AG09309 (cell line): Measurements from ENCODE around the gene ZC3H18.

ENCODE experiments used
- DNase-seq: peaks from one replicate; pipeline ENCODE4 v3.0.0-alpha.2; 2010; ENCODE audit warnings: low read depth
- H3K4me3 ChIP-seq: 2 replicates; pipeline ENCODE4 v1.5.1; 2011; ENCODE audit warnings: mild to moderate bottlenecking, low read depth, low read length, moderate library complexity; ENCODE audit not compliant: control insufficient read depth
- CTCF ChIP-seq: IDR thresholded peaks from 2 replicates; pipeline ENCODE4 v1.5.1; 2011; ENCODE audit warnings: mild to moderate bottlenecking, low read depth, low read length, inconsistent platforms; ENCODE audit not compliant: insufficient read depth, control insufficient read depth; ENCODE audit errors: missing control alignments

Gene ZC3H18

GRCh38 chr16:88528902-88529318 lies 41.3 kb upstream of the ZC3H18 start:
- no peak for DNase-seq
- H3K4me3 ChIP-seq: no peak overlapping the region
- TF ChIP-seq CTCF: no peak

- TF ChIP-seq CTCF: no peak
- no peak for DNase-seq
- no peak overlapping the region for H3K4me3 ChIP-seq
Measured at GRCh38 chr16:88529596-88529995, 40.6 kb upstream of the ZC3H18 start.

- DNase-seq: no peak
- TF ChIP-seq CTCF: no peak
- H3K4me3 ChIP-seq: no peak overlapping the region
Measured at GRCh38 chr16:88530051-88530857, 39.9 kb upstream of the ZC3H18 start.

GRCh38 chr16:88530858-88531203 lies 39.4 kb upstream of the ZC3H18 start:
- TF ChIP-seq CTCF: no peak
- H3K4me3 ChIP-seq: no peak overlapping the region
- no peak for DNase-seq

GRCh38 chr16:88531346-88531745 lies 38.9 kb upstream of the ZC3H18 start:
- TF ChIP-seq CTCF: no peak
- DNase-seq: no peak

GRCh38 chr16:88531931-88532433 lies 38.2 kb upstream of the ZC3H18 start:
- TF ChIP-seq CTCF: no peak

More at GRCh38 chr16:88531346-88531745, 38.9 kb upstream of the ZC3H18 start:
- no peak overlapping the region for H3K4me3 ChIP-seq

More at GRCh38 chr16:88531931-88532433, 38.2 kb upstream of the ZC3H18 start:
- no peak for DNase-seq
- no peak overlapping the region for H3K4me3 ChIP-seq
